ENCODE results near the gene BORCS5.

Gene BORCS5

DNA sequence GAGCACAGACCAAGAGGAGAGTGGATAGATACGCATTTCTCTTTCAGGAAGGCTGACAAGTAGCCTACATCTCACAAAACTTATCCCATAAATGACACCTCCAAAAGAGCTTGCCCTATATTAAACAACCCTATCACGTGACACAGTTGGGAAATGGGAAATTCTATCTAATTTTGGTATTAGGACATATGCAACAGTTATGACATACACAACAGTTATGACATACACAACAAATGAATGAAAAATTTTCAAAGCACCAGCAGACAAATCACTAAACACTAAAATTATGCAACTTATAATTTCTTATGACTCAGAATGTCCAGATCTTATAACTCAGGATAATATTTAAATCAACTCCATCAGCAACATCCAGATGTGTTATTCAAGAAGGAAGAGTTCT is 151.7 kb downstream of the BORCS5 start:
- peaks cover 56% of the 10 kb centered on the region for H3K79me2 ChIP-seq (ENCODE audit: insufficient read depth, low read depth)

GRCh38 chr12:12510141-12510540 is 153.3 kb downstream of the BORCS5 start:
- H3K4me3 ChIP-seq (IDR thresholded peaks at IDR 0.05; ENCODE audit: insufficient read depth, low read depth, low read length) = no peak overlapping the region
- H3K4me2 ChIP-seq = no peak overlapping the region
- H3K36me3 ChIP-seq (ENCODE audit: insufficient read depth) = no peaks in the 10 kb centered on the region
- no peaks in the 10 kb centered on the region for H4K20me1 ChIP-seq (ENCODE audit: insufficient read depth)
- no peaks in the 10 kb centered on the region for H3K27me3 ChIP-seq (ENCODE audit: insufficient read depth, low read depth)
- H2AFZ ChIP-seq (ENCODE audit: low read depth) = no peak overlapping the region
- H3K79me2 ChIP-seq (ENCODE audit: insufficient read depth, low read depth) = peaks cover 42% of the 10 kb centered on the region
- TF ChIP-seq, protein P1, sequence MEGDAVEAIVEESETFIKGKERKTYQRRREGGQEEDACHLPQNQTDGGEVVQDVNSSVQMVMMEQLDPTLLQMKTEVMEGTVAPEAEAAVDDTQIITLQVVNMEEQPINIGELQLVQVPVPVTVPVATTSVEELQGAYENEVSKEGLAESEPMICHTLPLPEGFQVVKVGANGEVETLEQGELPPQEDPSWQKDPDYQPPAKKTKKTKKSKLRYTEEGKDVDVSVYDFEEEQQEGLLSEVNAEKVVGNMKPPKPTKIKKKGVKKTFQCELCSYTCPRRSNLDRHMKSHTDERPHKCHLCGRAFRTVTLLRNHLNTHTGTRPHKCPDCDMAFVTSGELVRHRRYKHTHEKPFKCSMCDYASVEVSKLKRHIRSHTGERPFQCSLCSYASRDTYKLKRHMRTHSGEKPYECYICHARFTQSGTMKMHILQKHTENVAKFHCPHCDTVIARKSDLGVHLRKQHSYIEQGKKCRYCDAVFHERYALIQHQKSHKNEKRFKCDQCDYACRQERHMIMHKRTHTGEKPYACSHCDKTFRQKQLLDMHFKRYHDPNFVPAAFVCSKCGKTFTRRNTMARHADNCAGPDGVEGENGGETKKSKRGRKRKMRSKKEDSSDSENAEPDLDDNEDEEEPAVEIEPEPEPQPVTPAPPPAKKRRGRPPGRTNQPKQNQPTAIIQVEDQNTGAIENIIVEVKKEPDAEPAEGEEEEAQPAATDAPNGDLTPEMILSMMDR (conservative IDR thresholded peaks at IDR 0.05; ENCODE audit: low read depth, low read length) = no peak
- no peak overlapping the region for H3K9ac ChIP-seq
- peaks cover 35% of the 10 kb centered on the region for H3K4me1 ChIP-seq (ENCODE audit: low read depth, poor library complexity, severe bottlenecking)
- no peak overlapping the region for H3K27ac ChIP-seq

More for the DNA sequence above, 151.7 kb downstream of the BORCS5 start:
- Histone ChIP-seq H3K4me2 (no peak overlapping the region), H3K9ac (no peak overlapping the region), H4K20me1 (ENCODE audit: insufficient read depth) (no peaks in the 10 kb centered on the region), H3K4me3 (IDR thresholded peaks at IDR 0.05; ENCODE audit: insufficient read depth, low read depth, low read length) (no peak overlapping the region), H2AFZ (ENCODE audit: low read depth) (no peak overlapping the region), H3K27ac (no peak overlapping the region), H3K36me3 (ENCODE audit: insufficient read depth) (no peaks in the 10 kb centered on the region), H3K4me1 (ENCODE audit: low read depth, poor library complexity, severe bottlenecking) (peaks cover 50% of the 10 kb centered on the region), H3K27me3 (ENCODE audit: insufficient read depth, low read depth) (no peaks in the 10 kb centered on the region)
- TF ChIP-seq, protein P1 (conservative IDR thresholded peaks at IDR 0.05; ENCODE audit: low read depth, low read length) = no peak

DNA sequence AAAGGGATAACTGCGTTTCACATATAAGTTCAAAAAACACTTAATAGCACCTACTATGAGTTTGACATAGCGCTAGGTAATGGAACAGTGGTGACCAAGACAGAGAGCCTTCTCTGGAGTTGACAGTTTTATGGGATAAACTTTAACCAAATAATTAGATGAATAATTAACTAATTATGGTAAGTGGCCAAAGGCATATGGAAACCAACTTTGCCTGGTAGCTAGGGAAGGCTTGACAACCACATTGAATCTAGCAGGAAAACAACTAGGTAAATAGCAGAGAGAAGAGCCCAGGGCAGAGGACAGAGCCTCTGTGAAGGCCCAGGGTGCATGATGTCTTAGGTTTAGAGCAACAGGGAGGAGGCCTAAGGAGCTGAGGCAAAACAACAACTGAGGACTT is 153.7 kb downstream of the BORCS5 start:
- Histone ChIP-seq H3K4me2 (no peak overlapping the region), H3K4me1 (ENCODE audit: low read depth, poor library complexity, severe bottlenecking) (peaks cover 31% of the 10 kb centered on the region), H3K79me2 (ENCODE audit: insufficient read depth, low read depth) (peaks cover 38% of the 10 kb centered on the region), H3K9ac (no peak overlapping the region), H3K4me3 (IDR thresholded peaks at IDR 0.05; ENCODE audit: insufficient read depth, low read depth, low read length) (no peak overlapping the region), H2AFZ (ENCODE audit: low read depth) (no peak overlapping the region), H3K36me3 (ENCODE audit: insufficient read depth) (no peaks in the 10 kb centered on the region), H3K27me3 (ENCODE audit: insufficient read depth, low read depth) (no peaks in the 10 kb centered on the region), H4K20me1 (ENCODE audit: insufficient read depth) (no peaks in the 10 kb centered on the region), H3K27ac (no peak overlapping the region)
- TF ChIP-seq, protein P1 (conservative IDR thresholded peaks at IDR 0.05; ENCODE audit: low read depth, low read length) = no peak

GRCh38 chr12:12511021-12511783 is 154.3 kb downstream of the BORCS5 start:
- no peaks in the 10 kb centered on the region for H3K36me3 ChIP-seq (ENCODE audit: insufficient read depth)
- no peaks in the 10 kb centered on the region for H3K27me3 ChIP-seq (ENCODE audit: insufficient read depth, low read depth)
- H3K79me2 ChIP-seq (ENCODE audit: insufficient read depth, low read depth) = peaks cover 36% of the 10 kb centered on the region
- no peak overlapping the region for H3K27ac ChIP-seq
- TF ChIP-seq, protein P1 (conservative IDR thresholded peaks at IDR 0.05; ENCODE audit: low read depth, low read length) = no peak
- H4K20me1 ChIP-seq (ENCODE audit: insufficient read depth) = no peaks in the 10 kb centered on the region
- no peak overlapping the region for H2AFZ ChIP-seq (ENCODE audit: low read depth)
- peaks cover 24% of the 10 kb centered on the region for H3K4me1 ChIP-seq (ENCODE audit: low read depth, poor library complexity, severe bottlenecking)
- no peak overlapping the region for H3K9ac ChIP-seq
- H3K4me3 ChIP-seq (IDR thresholded peaks at IDR 0.05; ENCODE audit: insufficient read depth, low read depth, low read length) = no peak overlapping the region
- no peak overlapping the region for H3K4me2 ChIP-seq
